Measurements from ENCODE around the gene ANKEF1.

The ANKEF1 gene

DNA sequence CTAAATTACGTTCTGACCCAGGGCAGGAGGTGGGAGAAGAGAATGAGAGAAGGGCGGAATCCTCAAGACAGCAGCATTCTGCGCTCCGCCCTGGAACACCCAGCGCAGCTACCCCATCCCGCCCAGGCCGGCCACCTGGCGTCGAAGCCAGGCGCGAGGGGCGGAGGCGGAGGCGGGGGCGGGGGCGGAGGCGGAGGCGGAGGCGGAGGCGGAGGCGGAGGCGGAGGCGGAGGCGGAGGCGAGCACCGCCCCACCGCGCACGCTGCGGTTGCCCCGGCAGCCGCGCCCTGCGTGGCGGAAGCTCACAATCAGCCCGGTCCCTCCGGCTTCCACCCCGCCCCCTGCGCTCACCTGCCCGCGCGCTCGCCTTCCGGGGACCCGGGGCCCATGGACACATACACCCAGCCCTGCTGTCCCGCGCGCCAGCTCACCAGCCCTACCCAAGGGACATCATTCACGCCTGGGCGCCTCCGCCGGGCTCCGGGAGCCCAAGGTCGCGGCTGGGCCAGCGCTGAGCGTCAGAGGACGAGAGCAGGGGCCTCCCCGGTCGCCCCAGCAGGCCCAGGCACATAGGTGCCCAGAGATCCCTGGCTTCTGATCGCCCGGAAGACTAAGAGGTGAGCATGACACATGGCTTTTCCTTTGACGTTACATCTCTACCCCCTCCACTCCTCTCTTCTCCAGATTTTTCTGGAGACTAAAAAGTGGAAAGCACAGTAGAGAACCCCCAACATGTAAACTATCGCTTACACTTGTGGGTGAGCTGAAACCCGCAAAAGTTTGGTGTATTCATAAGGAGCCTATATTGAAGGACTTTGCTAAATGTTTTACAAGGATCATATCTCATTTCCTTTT, at the start of gene ANKEF1:
Gene ANKEF1, plus strand, starts transcription at position 271 of the 855 bp plus-strand sequence. CDS start 3,315 bp downstream, outside the sequence.
- Mint-ChIP-seq H3K4me3 (peak within 1 kb of the TSS; percentile 83), H3K9me3 (no peaks in the 10 kb centered on the region), H3K4me1 (ENCODE audit: low read depth) (peaks cover 23% of the 10 kb centered on the region), H3K27me3 (peaks cover 13% of the 10 kb centered on the region), H3K36me3 (ENCODE audit: low read depth) (peaks cover 5% of the 10 kb centered on the region), H3K27ac (peak within 1 kb of the TSS; percentile 76)
- intact Hi-C loops (cut with micrococcal nuclease): loop anchor here (5.0 kb wide), 2 partner anchors 37 to 53 kb away; no protein-coding TSS in a partner anchor

DNA sequence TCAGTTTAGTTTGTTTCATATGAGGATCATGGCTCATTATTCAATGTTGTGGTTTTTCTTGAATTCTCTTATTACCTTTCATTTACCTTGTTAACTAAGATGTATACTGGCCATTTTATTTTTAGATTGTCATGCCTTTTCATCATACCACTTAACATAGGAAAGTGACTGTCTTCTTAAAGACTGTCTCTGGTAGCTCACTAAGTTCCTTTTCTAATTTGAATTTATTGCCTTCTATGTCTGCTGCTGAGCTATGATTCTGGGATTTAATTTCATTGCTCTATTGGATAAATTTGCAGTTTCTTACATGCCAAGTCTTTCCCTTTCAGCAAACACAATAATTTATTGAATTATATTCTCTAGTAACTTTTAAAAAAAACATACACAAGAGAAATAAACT, 49.5 kb upstream of the ANKEF1 start:
- Mint-ChIP-seq H3K27me3 (no peaks in the 10 kb centered on the region), H3K4me3 (no peak overlapping the region), H3K27ac (peak overlapping the region; percentile 83), H3K4me1 (ENCODE audit: low read depth) (peaks cover 45% of the 10 kb centered on the region), H3K9me3 (no peaks in the 10 kb centered on the region), H3K36me3 (ENCODE audit: low read depth) (peaks cover 30% of the 10 kb centered on the region)
- intact Hi-C loops (cut with micrococcal nuclease): no loop called here

DNA sequence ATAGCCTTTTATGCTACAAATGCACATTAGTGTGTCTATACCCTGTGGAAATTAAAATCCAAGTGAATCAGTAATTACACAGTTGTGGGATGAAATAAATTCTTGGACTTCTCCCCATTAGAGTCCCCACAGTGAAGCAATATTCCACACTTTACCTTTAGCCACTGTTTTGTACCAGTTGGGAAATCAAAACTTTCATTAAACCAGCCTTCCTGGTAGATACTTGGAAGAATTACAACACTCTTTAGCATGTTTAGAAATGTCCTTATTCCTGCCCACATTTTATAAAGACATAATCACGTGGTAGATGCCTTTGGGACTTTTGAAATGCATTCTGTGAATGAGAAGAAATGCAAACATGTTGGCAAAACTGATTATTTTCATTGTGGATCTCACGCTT, 49.0 kb upstream of the ANKEF1 start:
- no peaks in the 10 kb centered on the region for H3K9me3 Mint-ChIP-seq
- no peaks in the 10 kb centered on the region for H3K27me3 Mint-ChIP-seq
- H3K27ac Mint-ChIP-seq: peak overlapping the region; percentile 83
- peak overlapping the region; percentile 46 for H3K4me3 Mint-ChIP-seq
- intact Hi-C loops (cut with micrococcal nuclease): no loop called here
- peaks cover 30% of the 10 kb centered on the region for H3K36me3 Mint-ChIP-seq (ENCODE audit: low read depth)
- peaks cover 42% of the 10 kb centered on the region for H3K4me1 Mint-ChIP-seq (ENCODE audit: low read depth)

DNA sequence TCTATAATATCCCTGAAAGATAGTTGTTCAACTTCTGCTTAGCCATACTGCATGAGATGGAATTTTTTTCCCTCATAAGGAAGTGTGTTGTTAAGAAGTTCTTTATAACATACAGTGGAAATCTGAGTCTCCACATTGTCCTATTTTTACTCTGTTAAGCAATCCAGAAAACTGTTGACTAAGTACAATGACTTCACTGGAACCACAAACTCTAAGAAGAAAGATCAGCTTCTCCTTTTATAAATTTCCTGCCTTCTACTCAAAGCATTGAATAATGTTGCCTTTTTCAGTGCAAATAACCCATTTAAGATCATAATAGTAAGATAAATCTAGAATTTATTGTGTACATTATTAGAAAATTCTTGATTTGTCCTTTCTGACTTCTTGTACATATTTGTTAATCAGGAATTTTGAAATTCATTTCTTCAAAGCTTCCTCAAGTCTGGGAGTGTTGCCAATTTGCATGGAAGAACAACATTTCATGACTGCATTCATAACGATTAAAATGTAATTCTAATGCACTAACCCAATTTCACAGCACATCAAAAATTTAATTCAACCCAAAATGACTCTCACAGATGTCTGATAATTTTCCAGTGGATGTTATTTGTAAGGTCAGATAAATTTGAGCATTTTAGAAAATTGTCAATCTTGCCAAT, 45.6 kb upstream of the ANKEF1 start:
- Mint-ChIP-seq H3K27me3 (no peaks in the 10 kb centered on the region), H3K4me3 (peak overlapping the region; percentile 23), H3K36me3 (ENCODE audit: low read depth) (peaks cover 38% of the 10 kb centered on the region), H3K4me1 (ENCODE audit: low read depth) (peaks cover 31% of the 10 kb centered on the region), H3K9me3 (no peaks in the 10 kb centered on the region), H3K27ac (peak overlapping the region; percentile 83)
- intact Hi-C loops (cut with micrococcal nuclease): no loop called here

DNA sequence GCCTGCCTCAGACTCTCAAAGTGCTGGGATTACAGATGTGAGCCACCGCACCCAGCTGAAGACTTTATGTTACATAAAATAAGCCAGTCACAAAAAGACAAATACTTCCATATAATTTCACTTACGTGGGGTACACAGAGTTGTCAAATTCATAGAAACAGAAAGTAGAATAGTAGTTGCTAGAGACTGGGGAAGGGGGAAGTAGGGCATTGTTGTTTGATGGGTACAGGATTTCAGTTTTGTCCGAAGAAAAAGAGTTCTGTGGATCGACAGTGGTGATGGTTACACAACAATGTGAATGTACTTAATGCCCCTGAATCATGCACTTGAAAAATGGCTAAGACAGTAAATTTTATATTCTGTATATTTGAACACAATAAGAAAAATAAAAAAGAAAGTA, 41.6 kb upstream of the ANKEF1 start:
- H3K4me3 Mint-ChIP-seq: no peak overlapping the region
- H3K36me3 Mint-ChIP-seq (ENCODE audit: low read depth): peaks cover 31% of the 10 kb centered on the region
- no peaks in the 10 kb centered on the region for H3K27me3 Mint-ChIP-seq
- H3K9me3 Mint-ChIP-seq: peaks cover 20% of the 10 kb centered on the region
- peaks cover 18% of the 10 kb centered on the region for H3K4me1 Mint-ChIP-seq (ENCODE audit: low read depth)
- H3K27ac Mint-ChIP-seq: peak overlapping the region; percentile 68
- intact Hi-C loops (cut with micrococcal nuclease): no loop called here

DNA sequence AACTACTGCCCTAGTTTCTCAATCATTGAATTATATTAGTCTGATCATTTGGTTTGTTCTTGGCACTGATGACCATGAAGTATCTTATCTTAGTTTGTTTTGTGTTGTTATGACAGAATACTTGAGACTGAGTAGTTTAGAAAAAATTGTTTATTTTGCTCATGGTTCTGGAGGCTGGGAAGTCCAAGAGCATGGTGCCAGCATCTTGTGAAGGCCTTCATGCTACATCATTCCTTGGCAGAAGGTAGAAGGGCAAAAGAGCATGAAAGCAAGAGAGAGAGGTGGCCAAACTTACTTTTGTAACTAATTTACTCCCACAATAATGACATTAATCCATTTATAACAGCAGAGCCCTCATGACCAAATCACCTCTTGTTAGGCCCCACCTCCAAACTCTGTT, 40.1 kb upstream of the ANKEF1 start:
- peaks cover 20% of the 10 kb centered on the region for H3K9me3 Mint-ChIP-seq
- intact Hi-C loops (cut with micrococcal nuclease): no loop called here
- H3K36me3 Mint-ChIP-seq (ENCODE audit: low read depth): peaks cover 26% of the 10 kb centered on the region
- H3K27me3 Mint-ChIP-seq: no peaks in the 10 kb centered on the region
- H3K4me1 Mint-ChIP-seq (ENCODE audit: low read depth): peaks cover 16% of the 10 kb centered on the region
- no peak overlapping the region for H3K4me3 Mint-ChIP-seq
- H3K27ac Mint-ChIP-seq: no peak overlapping the region

DNA sequence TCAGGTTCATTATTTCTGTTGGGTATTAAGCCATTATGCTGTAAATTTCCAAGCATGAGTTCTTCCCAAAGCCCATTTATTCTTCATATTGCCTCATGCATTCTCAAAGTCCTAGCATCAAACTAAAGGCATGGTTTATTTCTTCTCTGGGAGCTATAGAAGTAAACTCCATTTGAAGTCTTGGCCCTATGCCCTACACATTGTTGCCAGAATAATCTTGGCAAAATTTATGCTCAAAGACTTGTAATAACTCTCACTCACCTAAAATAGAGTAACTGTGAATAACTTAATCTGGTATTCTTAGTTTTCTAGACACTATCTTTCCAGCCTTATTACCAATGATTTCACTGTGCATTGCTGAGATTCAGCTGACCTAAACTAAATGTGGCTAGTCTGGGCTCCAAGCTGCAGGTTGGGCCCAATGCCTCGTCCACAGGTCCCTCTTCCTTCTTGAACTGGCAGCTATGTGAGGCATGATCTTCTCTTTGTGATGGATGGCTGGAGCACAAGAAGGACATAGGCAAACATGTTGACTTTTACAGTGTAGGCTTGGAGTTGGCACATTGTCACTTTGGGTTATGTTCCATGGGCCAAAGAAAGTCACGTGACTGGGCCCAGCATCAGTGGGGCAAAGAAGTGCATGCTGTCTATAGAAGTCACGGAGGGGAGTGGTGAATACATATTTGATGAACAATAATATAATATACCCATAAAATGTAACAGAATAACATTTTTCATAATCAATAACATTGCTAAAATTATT, 39.1 kb upstream of the ANKEF1 start:
- Mint-ChIP-seq H3K9me3 (peaks cover 20% of the 10 kb centered on the region), H3K36me3 (ENCODE audit: low read depth) (peaks cover 26% of the 10 kb centered on the region), H3K4me1 (ENCODE audit: low read depth) (peaks cover 20% of the 10 kb centered on the region), H3K4me3 (no peak overlapping the region), H3K27ac (no peak overlapping the region), H3K27me3 (no peaks in the 10 kb centered on the region)
- intact Hi-C loops (cut with micrococcal nuclease): no loop called here

DNA sequence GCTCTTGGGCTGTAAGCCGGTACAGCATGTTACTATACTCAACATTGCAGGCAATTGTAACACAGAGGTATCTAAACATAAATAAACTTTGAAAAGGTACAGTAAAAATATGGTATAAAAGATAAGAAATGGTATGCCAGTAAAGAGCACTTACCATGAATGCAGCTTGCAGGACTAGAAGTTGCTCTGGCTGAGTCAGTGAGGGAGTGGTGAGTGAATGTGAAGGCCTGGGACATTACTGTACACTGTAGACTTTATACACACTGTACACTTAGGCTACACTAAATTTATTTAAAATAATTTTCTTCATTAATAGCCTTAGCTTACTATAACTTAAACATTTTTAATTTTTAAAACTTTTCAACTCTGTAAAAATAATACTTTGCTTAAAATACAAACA, 37.8 kb upstream of the ANKEF1 start:
- Mint-ChIP-seq H3K36me3 (ENCODE audit: low read depth) (peaks cover 20% of the 10 kb centered on the region), H3K9me3 (peaks cover 20% of the 10 kb centered on the region), H3K4me1 (ENCODE audit: low read depth) (peaks cover 20% of the 10 kb centered on the region), H3K27me3 (no peaks in the 10 kb centered on the region), H3K4me3 (no peak overlapping the region), H3K27ac (no peak overlapping the region)
- intact Hi-C loops (cut with micrococcal nuclease): no loop called here

DNA sequence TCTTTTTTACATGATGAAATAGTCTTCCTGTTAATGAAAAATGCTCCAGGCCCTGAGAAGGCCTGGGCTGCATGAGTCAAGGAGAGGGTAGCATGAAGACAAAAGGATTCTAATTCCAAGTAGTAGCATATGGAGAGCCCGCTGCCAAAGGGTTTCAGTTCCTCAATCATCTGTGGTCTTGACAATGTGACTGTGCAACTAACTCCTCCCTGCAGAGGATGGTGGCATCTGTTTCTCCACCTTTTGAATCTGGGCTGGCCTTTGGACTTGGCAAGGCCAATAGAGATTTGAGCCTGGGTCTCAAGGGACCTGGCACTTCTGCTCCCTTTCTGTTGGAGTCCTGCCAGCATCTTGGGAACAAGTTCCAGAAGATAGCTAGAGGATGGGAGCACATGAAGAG, 35.1 kb upstream of the ANKEF1 start:
- Mint-ChIP-seq H3K4me3 (peak overlapping the region; percentile 59), H3K27me3 (no peaks in the 10 kb centered on the region), H3K4me1 (ENCODE audit: low read depth) (peaks cover 14% of the 10 kb centered on the region), H3K27ac (peak overlapping the region; percentile 86), H3K9me3 (peaks cover 25% of the 10 kb centered on the region), H3K36me3 (ENCODE audit: low read depth) (peaks cover 13% of the 10 kb centered on the region)
- intact Hi-C loops (cut with micrococcal nuclease): no loop called here

DNA sequence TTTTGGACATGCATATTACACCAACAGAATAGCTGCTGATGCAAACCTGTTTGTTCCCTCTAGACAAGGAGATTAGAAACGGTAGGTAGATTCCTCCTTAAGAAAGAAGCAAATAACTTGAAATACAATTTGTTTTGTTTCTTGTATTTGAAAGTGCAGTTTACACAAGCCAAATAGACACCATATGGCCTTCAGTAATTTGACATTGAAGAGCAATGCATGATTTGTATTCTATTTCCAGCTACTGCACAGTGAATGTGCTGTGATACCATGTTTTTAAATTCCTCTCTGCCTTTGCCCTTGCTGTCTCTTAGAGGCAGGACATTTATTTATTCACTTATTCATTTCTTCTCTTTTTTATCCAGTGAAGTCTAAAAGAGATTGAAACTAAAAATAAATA, 31.9 kb upstream of the ANKEF1 start:
- H3K4me1 Mint-ChIP-seq (ENCODE audit: low read depth): peaks cover 15% of the 10 kb centered on the region
- no peak overlapping the region for H3K27ac Mint-ChIP-seq
- H3K27me3 Mint-ChIP-seq: no peaks in the 10 kb centered on the region
- H3K36me3 Mint-ChIP-seq (ENCODE audit: low read depth): peaks cover 22% of the 10 kb centered on the region
- intact Hi-C loops (cut with micrococcal nuclease): no loop called here
- peaks cover 18% of the 10 kb centered on the region for H3K9me3 Mint-ChIP-seq
- H3K4me3 Mint-ChIP-seq: no peak overlapping the region

DNA sequence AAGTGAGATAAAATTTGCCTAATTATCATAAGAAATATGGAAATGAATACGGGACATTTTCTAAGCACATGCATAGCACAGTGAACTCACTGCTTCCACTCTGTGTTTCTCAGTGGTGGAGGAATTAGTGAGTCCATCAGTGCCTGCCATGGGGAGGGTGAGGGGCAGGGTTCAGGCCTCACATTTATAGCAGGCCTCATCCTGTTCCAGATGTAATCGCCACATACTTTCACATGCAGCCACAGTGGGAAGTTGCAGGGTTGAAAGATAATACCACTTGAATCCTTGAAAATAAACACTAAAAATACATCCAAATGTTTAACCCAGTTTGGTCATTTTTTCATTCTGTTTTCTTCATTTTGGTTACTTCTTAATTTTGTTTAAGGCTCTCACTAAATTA, 29.9 kb upstream of the ANKEF1 start:
- Mint-ChIP-seq H3K27ac (no peak overlapping the region), H3K9me3 (peaks cover 38% of the 10 kb centered on the region), H3K27me3 (no peaks in the 10 kb centered on the region), H3K4me1 (ENCODE audit: low read depth) (peaks cover 8% of the 10 kb centered on the region), H3K36me3 (ENCODE audit: low read depth) (peaks cover 29% of the 10 kb centered on the region), H3K4me3 (no peak overlapping the region)
- intact Hi-C loops (cut with micrococcal nuclease): no loop called here

DNA sequence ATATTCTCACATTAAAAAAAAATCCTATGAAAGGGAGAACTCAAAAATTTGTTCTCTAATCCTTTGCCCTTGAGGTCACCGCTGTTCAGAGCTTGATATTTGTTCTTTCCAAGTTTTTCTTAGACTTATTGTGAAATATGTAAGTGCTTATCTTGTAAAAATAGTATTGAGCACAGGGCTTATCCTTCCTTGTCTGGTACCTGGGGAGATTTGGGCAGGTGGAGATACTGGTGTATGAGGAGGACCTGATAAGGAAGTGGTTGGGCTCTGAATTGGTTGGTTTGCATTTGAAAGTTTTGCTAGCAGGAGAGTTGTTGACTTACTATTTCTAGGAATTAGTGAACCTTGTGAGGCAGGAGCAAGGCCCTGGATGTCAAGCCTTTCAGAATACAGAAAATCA, 28.9 kb upstream of the ANKEF1 start:
- intact Hi-C loops (cut with micrococcal nuclease): no loop called here
- H3K27ac Mint-ChIP-seq: peak overlapping the region; percentile 44
- no peak overlapping the region for H3K4me3 Mint-ChIP-seq
- no peaks in the 10 kb centered on the region for H3K27me3 Mint-ChIP-seq
- H3K36me3 Mint-ChIP-seq (ENCODE audit: low read depth): peaks cover 29% of the 10 kb centered on the region
- H3K9me3 Mint-ChIP-seq: peaks cover 43% of the 10 kb centered on the region
- peaks cover 6% of the 10 kb centered on the region for H3K4me1 Mint-ChIP-seq (ENCODE audit: low read depth)

DNA sequence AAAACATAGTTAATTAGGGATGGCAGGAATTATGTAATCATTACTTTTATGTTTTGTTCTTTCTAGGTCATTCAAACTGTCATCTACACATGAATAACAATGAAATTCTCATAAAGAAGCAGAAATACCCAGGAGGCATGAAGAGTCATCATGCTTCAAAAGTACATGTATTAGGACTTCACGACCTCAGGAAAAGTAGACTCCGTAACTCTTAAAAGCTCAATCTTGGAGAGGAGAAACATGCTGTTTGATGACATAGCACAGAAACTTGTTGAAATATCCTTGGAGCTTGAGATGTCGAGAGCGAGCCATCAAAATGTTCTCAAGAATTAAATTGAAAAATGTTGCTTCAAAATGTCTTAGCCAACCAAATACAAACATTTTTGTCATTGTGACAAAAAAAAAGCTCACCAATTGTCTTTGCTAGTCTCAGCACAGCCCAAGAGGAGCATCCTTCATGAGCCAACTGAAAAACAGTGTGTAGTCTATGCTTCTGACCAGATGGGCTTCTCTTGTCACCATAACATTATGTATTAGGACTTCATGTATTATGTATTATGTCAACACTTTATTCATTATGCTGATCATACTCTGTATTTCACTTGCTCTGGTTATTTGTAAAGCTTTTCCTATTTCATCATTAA, 28.2 kb upstream of the ANKEF1 start:
- peaks cover 29% of the 10 kb centered on the region for H3K36me3 Mint-ChIP-seq (ENCODE audit: low read depth)
- H3K4me1 Mint-ChIP-seq (ENCODE audit: low read depth): peaks cover 6% of the 10 kb centered on the region
- no peak overlapping the region for H3K4me3 Mint-ChIP-seq
- intact Hi-C loops (cut with micrococcal nuclease): no loop called here
- peaks cover 43% of the 10 kb centered on the region for H3K9me3 Mint-ChIP-seq
- no peak overlapping the region for H3K27ac Mint-ChIP-seq
- no peaks in the 10 kb centered on the region for H3K27me3 Mint-ChIP-seq
